Measurements from ENCODE around the gene HOXB9. TPM values are rescaled to one million over a fixed set of nuclear protein-coding genes. Genes with fewer than 3 reads are reported as not detected.

HOXB9 gene
- total and polyA plus RNA-seq, 2 donors from 2014 or later: 29.2 to 45.8 TPM

DNA sequence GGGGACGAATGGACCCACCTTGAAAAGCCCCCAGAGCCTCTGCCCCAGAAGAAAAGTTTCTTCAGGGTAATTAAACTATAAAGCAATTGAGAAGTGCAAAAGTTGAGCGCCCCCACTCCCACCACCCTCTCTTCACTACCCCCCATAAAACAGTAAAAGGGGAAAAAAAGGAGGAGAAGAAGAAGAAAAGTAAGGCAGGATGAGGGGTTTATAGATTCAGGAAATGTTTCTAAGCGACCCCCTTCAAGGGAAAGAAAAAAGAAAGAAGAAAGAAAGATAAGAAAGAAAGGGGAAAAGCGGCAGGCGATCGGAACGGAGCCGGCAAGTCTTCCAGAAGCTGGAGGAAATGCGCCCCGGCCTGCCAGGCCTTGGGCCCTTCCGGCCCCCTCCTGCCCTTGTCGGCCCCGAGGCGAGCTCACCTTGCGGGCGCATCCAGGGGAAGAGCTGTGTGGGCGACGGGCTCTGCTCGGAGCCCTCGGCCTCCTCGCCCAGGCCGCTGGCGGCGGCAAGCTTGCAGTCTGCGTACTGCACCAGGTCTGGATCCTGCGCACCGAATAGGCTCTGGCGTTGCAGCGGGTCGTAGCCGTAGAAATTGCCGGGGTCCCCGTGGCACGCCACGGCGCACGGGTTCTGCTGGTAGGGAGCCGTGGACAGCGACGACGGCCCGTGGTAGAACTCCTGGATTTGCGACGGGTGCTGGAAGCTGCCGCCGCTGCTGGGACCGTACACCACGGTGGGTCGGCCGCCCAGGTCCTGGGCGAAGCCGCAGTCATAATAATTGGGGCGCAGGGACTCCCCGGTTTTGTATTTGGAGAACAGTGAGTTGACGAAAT, 12.1 kb downstream of the HOXB9 start:
- Histone ChIP-seq H3K9ac (ENCODE audit: low read length in 3 of 3) (peak overlapping the region; percentile 49 to 95 (median 78)), H3K9me3 (ENCODE audit: control insufficient read depth in 2 of 3, insufficient read depth in 1 of 3, low read length in 3 of 3) (no peaks in the 10 kb centered on the region), H3K36me3 (ENCODE audit: control insufficient read depth in 2 of 3, insufficient read depth in 3 of 3, low read length in 3 of 3) (no peaks in the 10 kb centered on the region), H3K27ac (ENCODE audit: low read depth in 2 of 2, low read length in 2 of 2) (peak overlapping the region; percentile 92 to 97), H3K27me3 (ENCODE audit: control insufficient read depth, insufficient read depth, low read length) (peaks cover 15% of the 10 kb centered on the region), H3K4me3 (ENCODE audit: low read length in 3 of 3) (peak overlapping the region; percentile 53 to 85 (median 53)), H3K4me1 (ENCODE audit: control insufficient read depth in 2 of 3, insufficient read depth in 2 of 3, low read depth in 1 of 3, low read length in 3 of 3) (peaks cover 0 to 15% (median 8%) of the 10 kb centered on the region in 3 donors)
- intact Hi-C loops (cut with DNase I): no loop called here
- TF ChIP-seq, protein P1, sequence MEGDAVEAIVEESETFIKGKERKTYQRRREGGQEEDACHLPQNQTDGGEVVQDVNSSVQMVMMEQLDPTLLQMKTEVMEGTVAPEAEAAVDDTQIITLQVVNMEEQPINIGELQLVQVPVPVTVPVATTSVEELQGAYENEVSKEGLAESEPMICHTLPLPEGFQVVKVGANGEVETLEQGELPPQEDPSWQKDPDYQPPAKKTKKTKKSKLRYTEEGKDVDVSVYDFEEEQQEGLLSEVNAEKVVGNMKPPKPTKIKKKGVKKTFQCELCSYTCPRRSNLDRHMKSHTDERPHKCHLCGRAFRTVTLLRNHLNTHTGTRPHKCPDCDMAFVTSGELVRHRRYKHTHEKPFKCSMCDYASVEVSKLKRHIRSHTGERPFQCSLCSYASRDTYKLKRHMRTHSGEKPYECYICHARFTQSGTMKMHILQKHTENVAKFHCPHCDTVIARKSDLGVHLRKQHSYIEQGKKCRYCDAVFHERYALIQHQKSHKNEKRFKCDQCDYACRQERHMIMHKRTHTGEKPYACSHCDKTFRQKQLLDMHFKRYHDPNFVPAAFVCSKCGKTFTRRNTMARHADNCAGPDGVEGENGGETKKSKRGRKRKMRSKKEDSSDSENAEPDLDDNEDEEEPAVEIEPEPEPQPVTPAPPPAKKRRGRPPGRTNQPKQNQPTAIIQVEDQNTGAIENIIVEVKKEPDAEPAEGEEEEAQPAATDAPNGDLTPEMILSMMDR (IDR thresholded peaks at IDR 0.05; ENCODE audit: borderline replicate concordance, extremely low read depth, insufficient read depth): no peak
- DNase-seq (peak in 3 of 5 donors; percentile 44 to 57 (median 46)), FAIRE-seq (no peak)

DNA sequence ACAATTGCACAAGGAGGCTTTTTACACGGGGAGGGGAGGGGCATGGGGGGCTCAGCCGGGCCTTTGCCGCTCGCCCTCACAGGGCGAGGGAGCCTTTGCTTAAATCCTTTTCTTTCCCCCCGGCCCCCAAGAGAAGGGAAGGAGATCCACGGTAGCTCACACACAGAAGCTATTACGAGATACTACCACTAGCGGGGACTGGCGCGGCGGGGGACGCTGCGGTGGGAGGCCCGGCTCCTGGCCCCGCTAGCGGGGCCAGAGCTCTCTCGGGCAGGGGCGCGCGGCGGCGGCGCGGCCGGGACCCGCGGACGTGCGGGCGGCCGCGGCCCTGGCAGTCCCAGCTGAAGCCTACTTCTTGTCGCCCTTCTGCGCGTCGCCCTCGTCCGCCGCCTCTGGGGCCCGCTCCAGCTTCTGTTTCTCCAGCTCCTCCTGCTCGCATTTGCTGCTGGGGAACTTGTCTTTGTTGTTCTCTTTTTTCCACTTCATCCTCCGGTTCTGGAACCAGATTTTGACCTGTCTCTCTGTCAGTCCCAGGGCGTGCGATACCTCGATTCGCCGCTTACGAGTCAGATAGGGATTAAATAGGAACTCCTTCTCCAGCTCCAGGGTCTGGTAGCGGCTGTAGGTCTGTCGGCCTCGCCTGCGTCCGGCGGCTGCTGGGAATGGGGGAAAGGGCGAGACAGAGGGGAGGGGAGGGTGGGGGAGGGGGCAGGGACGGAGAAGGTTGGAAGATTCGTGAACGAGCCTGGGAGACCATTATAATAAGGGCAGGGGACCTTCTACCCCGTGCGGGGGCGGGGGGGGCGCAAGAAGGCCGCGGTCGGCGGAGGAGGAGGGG, 13.1 kb downstream of the HOXB9 start:
- Histone ChIP-seq H3K36me3 (ENCODE audit: control insufficient read depth in 2 of 3, insufficient read depth in 3 of 3, low read length in 3 of 3) (no peaks in the 10 kb centered on the region), H3K4me1 (ENCODE audit: control insufficient read depth in 2 of 3, insufficient read depth in 2 of 3, low read depth in 1 of 3, low read length in 3 of 3) (peaks cover 0 to 15% (median 9%) of the 10 kb centered on the region in 3 donors), H3K9me3 (ENCODE audit: control insufficient read depth in 2 of 3, insufficient read depth in 1 of 3, low read length in 3 of 3) (no peaks in the 10 kb centered on the region), H3K27me3 (ENCODE audit: control insufficient read depth, insufficient read depth, low read length) (peaks cover 13% of the 10 kb centered on the region), H3K4me3 (ENCODE audit: low read length in 3 of 3) (peak overlapping the region; percentile 81 to 85 (median 82)), H3K27ac (ENCODE audit: low read depth in 2 of 2, low read length in 2 of 2) (peak overlapping the region; percentile 92 to 97), H3K9ac (ENCODE audit: low read length in 3 of 3) (peak overlapping the region; percentile 71 to 82 (median 82))
- TF ChIP-seq, protein P1 (IDR thresholded peaks at IDR 0.05; ENCODE audit: borderline replicate concordance, extremely low read depth, insufficient read depth): peak; percentile 19
- intact Hi-C loops (cut with DNase I): no loop called here
- no peak for FAIRE-seq
- DNase-seq: peak; percentile 78 to 93 (median 84)

GRCh38 chr17:48612456-48612853, 13.7 kb downstream of the HOXB9 start:
- H3K4me1 ChIP-seq (ENCODE audit: control insufficient read depth in 2 of 3, insufficient read depth in 2 of 3, low read depth in 1 of 3, low read length in 3 of 3): peaks cover 0 to 15% (median 9%) of the 10 kb centered on the region in 3 donors
- FAIRE-seq (no peak), DNase-seq (peak in 3 of 5 donors; percentile 48 to 69 (median 67))
- no peaks in the 10 kb centered on the region for H3K9me3 ChIP-seq (ENCODE audit: control insufficient read depth in 2 of 3, insufficient read depth in 1 of 3, low read length in 3 of 3)
- H3K27me3 ChIP-seq (ENCODE audit: control insufficient read depth, insufficient read depth, low read length): peaks cover 11% of the 10 kb centered on the region
- TF ChIP-seq, protein P1 (IDR thresholded peaks at IDR 0.05; ENCODE audit: borderline replicate concordance, extremely low read depth, insufficient read depth): no peak
- peak overlapping the region; percentile 71 to 82 (median 82) for H3K9ac ChIP-seq (ENCODE audit: low read length in 3 of 3)
- intact Hi-C loops (cut with DNase I): no loop called here
- no peaks in the 10 kb centered on the region for H3K36me3 ChIP-seq (ENCODE audit: control insufficient read depth in 2 of 3, insufficient read depth in 3 of 3, low read length in 3 of 3)
- peak overlapping the region; percentile 81 to 85 (median 82) for H3K4me3 ChIP-seq (ENCODE audit: low read length in 3 of 3)
- H3K27ac ChIP-seq (ENCODE audit: low read depth in 2 of 2, low read length in 2 of 2): peak overlapping the region; percentile 85 to 97

Data from kidney (tissue), 14 donors.